Measurements from ENCODE around the gene ITCH. TPM values are rescaled to one million over a fixed set of nuclear protein-coding genes. Genes with fewer than 3 reads are reported as not detected.

ITCH gene
- total and polyA plus RNA-seq, 2 of the 8 experiments (the other 6 are each of a cell fraction or from before 2014, with no cell fraction given) = 3.9 to 45.2 TPM

DNA sequence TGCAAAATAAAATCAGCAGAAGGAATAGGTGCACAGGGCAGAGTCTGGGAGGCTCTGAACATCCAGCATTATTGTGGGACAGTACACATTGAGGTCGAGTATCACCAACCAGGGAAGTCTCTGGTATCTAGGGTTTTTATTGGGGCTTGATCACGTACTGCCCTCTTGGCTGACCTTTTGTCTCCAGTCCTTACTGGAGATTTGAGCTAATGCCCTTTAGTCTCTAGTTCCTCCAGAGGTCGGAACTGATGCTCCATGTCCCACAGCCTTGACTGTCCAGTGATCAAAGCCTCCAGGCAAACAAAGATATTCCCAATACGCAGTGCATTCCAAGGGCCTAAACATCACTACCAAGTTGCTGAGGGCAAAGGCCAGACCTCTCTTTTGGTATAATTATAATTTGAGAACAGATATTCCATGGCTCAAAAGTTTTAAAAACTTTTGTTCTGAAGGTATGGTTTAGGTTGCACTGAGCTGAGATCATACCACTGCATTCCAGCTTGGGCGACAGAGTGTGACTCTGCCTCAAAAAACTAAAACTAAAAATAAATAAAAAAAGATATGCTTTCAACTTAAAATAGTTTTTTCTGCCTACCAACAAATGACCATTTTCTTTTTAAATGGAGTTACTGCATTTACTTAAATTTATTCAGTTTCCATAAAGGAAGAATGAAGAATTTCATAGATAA is 96.3 kb downstream of the ITCH start:
- POLR2A ChIA-PET (ENCODE audit: partially characterized antibody) = interaction anchor here (1.7 kb wide), 1 partner anchor 158 kb away, joined by 3 read pairs; no protein-coding TSS in a partner anchor
- 91% methylated on average over 5 of the region's 5 CpGs; no CpG with 5 or more reads in 1 of the 2 experiments for WGBS, 2 experiments (ENCODE audit: extremely low coverage in 1 of 2, insufficient coverage in 1 of 2, insufficient read length in 1 of 2, insufficient replicate concordance in 2 of 2, low coverage in 1 of 2, low lambda C conversion rate in 2 of 2, missing lambda C conversion rate in 1 of 2)

More for the DNA sequence above, 96.3 kb downstream of the ITCH start:
- TF ChIP-seq ASH2L (IDR thresholded peaks at IDR 0.05; ENCODE audit: low read length) (no peak), RAD21 (IDR thresholded peaks at IDR 0.05 in 1 of 2, conservative IDR thresholded peaks at IDR 0.05 in 1 of 2; ENCODE audit: low read depth in 2 of 2, low read length in 2 of 2) (no peak), TAF1 (IDR thresholded peaks at IDR 0.05; ENCODE audit: low read depth, low read length) (no peak), SP1 (IDR thresholded peaks at IDR 0.05; ENCODE audit: low read depth, low read length) (no peak), KDM1A (IDR thresholded peaks at IDR 0.05; ENCODE audit: borderline replicate concordance, low read length) (no peak), POLR2A (IDR thresholded peaks at IDR 0.05; ENCODE audit: control extremely low read depth in 1 of 2, low read depth in 2 of 2, low read length in 2 of 2) (no peak), JUN (IDR thresholded peaks at IDR 0.05; ENCODE audit: low read depth, low read length) (no peak), TEAD4 (IDR thresholded peaks at IDR 0.05; ENCODE audit: low read depth, low read length) (no peak), CTBP2 (IDR thresholded peaks at IDR 0.05; ENCODE audit: borderline replicate concordance, insufficient read depth, insufficient read length, low read length) (no peak), HDAC6 (IDR thresholded peaks at IDR 0.05; ENCODE audit: low read depth, low read length) (no peak), KDM5A (IDR thresholded peaks at IDR 0.05; ENCODE audit: low read length) (no peak), CEBPB (IDR thresholded peaks at IDR 0.05; ENCODE audit: low read depth, low read length) (no peak)
- Histone ChIP-seq H4K20me1 (replicated peaks in 1 of 2; ENCODE audit: control insufficient read depth in 1 of 2, insufficient read depth in 2 of 2, low read length in 2 of 2) (no peaks in the 10 kb centered on the region), H3K79me1 (ENCODE audit: low read depth, low read length) (peaks cover 2% of the 10 kb centered on the region; the same call in 1 of the 2 replicates), H4K91ac (replicated peaks; ENCODE audit: insufficient read length, low read length) (no peak overlapping the region), H3K27me3 (replicated peaks in 1 of 4; ENCODE audit: control insufficient read depth in 3 of 4, extremely low read depth in 1 of 4, insufficient read depth in 3 of 4, low read length in 3 of 4) (no peaks in the 10 kb centered on the region), H3K9me3 (ENCODE audit: insufficient read depth in 2 of 2, low read depth in 1 of 2, low read length in 1 of 2) (no peaks in the 10 kb centered on the region), H2BK5ac (ENCODE audit: low read depth, low read length) (no peak overlapping the region), H3K79me2 (ENCODE audit: control insufficient read depth in 1 of 2, insufficient read depth in 2 of 2, low read length in 2 of 2) (no peaks in the 10 kb centered on the region), H2BK20ac (ENCODE audit: low read length) (no peak overlapping the region), H3K18ac (ENCODE audit: extremely low read depth, low read length) (no peak overlapping the region), H3K4me3 (ENCODE audit: extremely low read depth in 1 of 4, insufficient read depth in 2 of 4, low read depth in 3 of 4, low read length in 4 of 4) (no peak overlapping the region), H3K4ac (replicated peaks; ENCODE audit: insufficient read length, low read depth, low read length) (no peak overlapping the region), H2BK120ac (replicated peaks; ENCODE audit: low read depth, low read length) (no peak overlapping the region), H3K4me1 (replicated peaks in 1 of 4; ENCODE audit: control insufficient read depth in 3 of 4, insufficient read depth in 4 of 4, low read length in 3 of 4) (no peaks in the 10 kb centered on the region), H4K8ac (ENCODE audit: extremely low read depth, insufficient read depth, low read length) (no peak overlapping the region), H2BK12ac (ENCODE audit: low read depth, low read length) (no peak overlapping the region), H3K23me2 (ENCODE audit: low read depth, low read length) (no peaks in the 10 kb centered on the region), H3K56ac (replicated peaks; ENCODE audit: insufficient read length, low read depth, low read length) (no peak overlapping the region), H4K5ac (ENCODE audit: insufficient read length, low read depth, low read length) (no peak overlapping the region), H2AFZ (ENCODE audit: low read length) (no peak overlapping the region), H3K9ac (replicated peaks in 1 of 4; ENCODE audit: extremely low read depth in 1 of 4, low read depth in 3 of 4, low read length in 3 of 4) (no peak overlapping the region), H3K27ac (ENCODE audit: low read depth, low read length) (no peak overlapping the region), H3K14ac (ENCODE audit: insufficient read length) (no peak overlapping the region), H3K36me3 (ENCODE audit: control insufficient read depth in 2 of 4, insufficient read depth in 4 of 4, low read length in 3 of 4) (peaks cover 4 to 31% (median 17%) of the 10 kb centered on the region in 4 experiments; a peak in 7 of 8 replicates), H3K23ac (ENCODE audit: insufficient read length) (no peak overlapping the region), H2AK5ac (ENCODE audit: low read depth, low read length) (no peak overlapping the region), H3K4me2 (ENCODE audit: insufficient read depth in 1 of 2, low read depth in 2 of 2, low read length in 2 of 2) (no peak overlapping the region), H2BK15ac (ENCODE audit: low read length) (no peak overlapping the region)
- no peak for FAIRE-seq
- DNase-seq (ENCODE audit: low read depth in 1 of 2, low spot score in 2 of 2) = no peak
- CTCF ChIA-PET (ENCODE audit: partially characterized antibody) = interaction anchor here (0.6 to 1.9 kb wide), 3 partner anchors 9 to 527 kb away, joined by 3 to 4 read pairs (median 3); no protein-coding TSS in a partner anchor
